ENCODE measurements around the gene PLXNA4.

Gene PLXNA4

GRCh38 chr7:132501956-132502355 lies 74.3 kb downstream of the PLXNA4 start:
- no peak for DNase-seq
- TF ChIP-seq POLR2A (IDR thresholded peaks at IDR 0.05; ENCODE audit: low read length): no peak
- no peak for TF ChIP-seq GATA1 (IDR thresholded peaks at IDR 0.05; ENCODE audit: low read depth, low read length)

GRCh38 chr7:132500727-132501440 lies 75.4 kb downstream of the PLXNA4 start:
- DNase-seq: no peak
- TF ChIP-seq GATA1 (IDR thresholded peaks at IDR 0.05; ENCODE audit: low read depth, low read length) (no peak), POLR2A (IDR thresholded peaks at IDR 0.05; ENCODE audit: low read length) (no peak)

GRCh38 chr7:132499487-132499886 lies 76.8 kb downstream of the PLXNA4 start:
- no peak for DNase-seq
- TF ChIP-seq GATA1 (IDR thresholded peaks at IDR 0.05; ENCODE audit: low read depth, low read length): no peak
- TF ChIP-seq POLR2A (IDR thresholded peaks at IDR 0.05; ENCODE audit: low read length): no peak

GRCh38 chr7:132499065-132499464 lies 77.2 kb downstream of the PLXNA4 start:
- TF ChIP-seq GATA1 (IDR thresholded peaks at IDR 0.05; ENCODE audit: low read depth, low read length) (no peak), POLR2A (IDR thresholded peaks at IDR 0.05; ENCODE audit: low read length) (no peak)
- no peak for DNase-seq

GRCh38 chr7:132498319-132498718 lies 78.0 kb downstream of the PLXNA4 start:
- DNase-seq: no peak
- TF ChIP-seq POLR2A (IDR thresholded peaks at IDR 0.05; ENCODE audit: low read length) (no peak), GATA1 (IDR thresholded peaks at IDR 0.05; ENCODE audit: low read depth, low read length) (no peak)

- no peak for TF ChIP-seq POLR2A (IDR thresholded peaks at IDR 0.05; ENCODE audit: low read length)
- no peak for TF ChIP-seq GATA1 (IDR thresholded peaks at IDR 0.05; ENCODE audit: low read depth, low read length)
- no peak for DNase-seq
Measured at GRCh38 chr7:132497098-132497497, 79.2 kb downstream of the PLXNA4 start.

- no peak for TF ChIP-seq POLR2A (IDR thresholded peaks at IDR 0.05; ENCODE audit: low read length)
- no peak for TF ChIP-seq GATA1 (IDR thresholded peaks at IDR 0.05; ENCODE audit: low read depth, low read length)
- DNase-seq: no peak
Measured at GRCh38 chr7:132495936-132496335, 80.3 kb downstream of the PLXNA4 start.

GRCh38 chr7:132494474-132494873 lies 81.8 kb downstream of the PLXNA4 start:
- TF ChIP-seq POLR2A (IDR thresholded peaks at IDR 0.05; ENCODE audit: low read length) (no peak), GATA1 (IDR thresholded peaks at IDR 0.05; ENCODE audit: low read depth, low read length) (no peak)
- DNase-seq: no peak

GRCh38 chr7:132492823-132493445 lies 83.3 kb downstream of the PLXNA4 start:
- DNase-seq: no peak
- TF ChIP-seq GATA1 (IDR thresholded peaks at IDR 0.05; ENCODE audit: low read depth, low read length) (no peak), POLR2A (IDR thresholded peaks at IDR 0.05; ENCODE audit: low read length) (no peak)

- TF ChIP-seq POLR2A (IDR thresholded peaks at IDR 0.05; ENCODE audit: low read length) (no peak), GATA1 (IDR thresholded peaks at IDR 0.05; ENCODE audit: low read depth, low read length) (no peak)
- no peak for DNase-seq
Measured at GRCh38 chr7:132491391-132491945, 84.8 kb downstream of the PLXNA4 start.

- no peak for DNase-seq
- TF ChIP-seq POLR2A (IDR thresholded peaks at IDR 0.05; ENCODE audit: low read length) (no peak), GATA1 (IDR thresholded peaks at IDR 0.05; ENCODE audit: low read depth, low read length) (no peak)
Measured at GRCh38 chr7:132490474-132490873, 85.8 kb downstream of the PLXNA4 start.

- peak; percentile 31 to 69 for DNase-seq
- TF ChIP-seq GATA1 (IDR thresholded peaks at IDR 0.05; ENCODE audit: low read depth, low read length) (no peak), POLR2A (IDR thresholded peaks at IDR 0.05; ENCODE audit: low read length) (no peak)
Measured at GRCh38 chr7:132489776-132490237, 86.5 kb downstream of the PLXNA4 start.

GRCh38 chr7:132488634-132489302 lies 87.5 kb downstream of the PLXNA4 start:
- DNase-seq: no peak
- TF ChIP-seq POLR2A (IDR thresholded peaks at IDR 0.05; ENCODE audit: low read length) (no peak), GATA1 (IDR thresholded peaks at IDR 0.05; ENCODE audit: low read depth, low read length) (no peak)

GRCh38 chr7:132486274-132486610 lies 90.0 kb downstream of the PLXNA4 start:
- TF ChIP-seq POLR2A (IDR thresholded peaks at IDR 0.05; ENCODE audit: low read length): no peak
- no peak for TF ChIP-seq GATA1 (IDR thresholded peaks at IDR 0.05; ENCODE audit: low read depth, low read length)

More at GRCh38 chr7:132486274-132486610, 90.0 kb downstream of the PLXNA4 start:
- no peak for DNase-seq

Measured in erythroblast (primary cell).